Head of caudate nucleus (tissue), 42 donors: Measurements from ENCODE around the gene ZNF462.
"Not testable (repeated sequence)": the region's sequence is repeated elsewhere in the genome, so short reads cannot be mapped to it uniquely, and the experiment has no call there.

Experiments used
- DNase-seq, 42 donors: peaks; one replicate each; pipeline versions ENCODE4 v3.0.0 to v3.0.0-alpha.2; 2020 to 2021; ENCODE audit warnings: mixed read lengths in 7 of 42
- intact Hi-C: fragments of 100-400 bp; cut with DNase I; formaldehyde crosslinking; loops from one replicate; pipeline ENCODE4 v1.15.0; 2022

The ZNF462 gene, protein sequence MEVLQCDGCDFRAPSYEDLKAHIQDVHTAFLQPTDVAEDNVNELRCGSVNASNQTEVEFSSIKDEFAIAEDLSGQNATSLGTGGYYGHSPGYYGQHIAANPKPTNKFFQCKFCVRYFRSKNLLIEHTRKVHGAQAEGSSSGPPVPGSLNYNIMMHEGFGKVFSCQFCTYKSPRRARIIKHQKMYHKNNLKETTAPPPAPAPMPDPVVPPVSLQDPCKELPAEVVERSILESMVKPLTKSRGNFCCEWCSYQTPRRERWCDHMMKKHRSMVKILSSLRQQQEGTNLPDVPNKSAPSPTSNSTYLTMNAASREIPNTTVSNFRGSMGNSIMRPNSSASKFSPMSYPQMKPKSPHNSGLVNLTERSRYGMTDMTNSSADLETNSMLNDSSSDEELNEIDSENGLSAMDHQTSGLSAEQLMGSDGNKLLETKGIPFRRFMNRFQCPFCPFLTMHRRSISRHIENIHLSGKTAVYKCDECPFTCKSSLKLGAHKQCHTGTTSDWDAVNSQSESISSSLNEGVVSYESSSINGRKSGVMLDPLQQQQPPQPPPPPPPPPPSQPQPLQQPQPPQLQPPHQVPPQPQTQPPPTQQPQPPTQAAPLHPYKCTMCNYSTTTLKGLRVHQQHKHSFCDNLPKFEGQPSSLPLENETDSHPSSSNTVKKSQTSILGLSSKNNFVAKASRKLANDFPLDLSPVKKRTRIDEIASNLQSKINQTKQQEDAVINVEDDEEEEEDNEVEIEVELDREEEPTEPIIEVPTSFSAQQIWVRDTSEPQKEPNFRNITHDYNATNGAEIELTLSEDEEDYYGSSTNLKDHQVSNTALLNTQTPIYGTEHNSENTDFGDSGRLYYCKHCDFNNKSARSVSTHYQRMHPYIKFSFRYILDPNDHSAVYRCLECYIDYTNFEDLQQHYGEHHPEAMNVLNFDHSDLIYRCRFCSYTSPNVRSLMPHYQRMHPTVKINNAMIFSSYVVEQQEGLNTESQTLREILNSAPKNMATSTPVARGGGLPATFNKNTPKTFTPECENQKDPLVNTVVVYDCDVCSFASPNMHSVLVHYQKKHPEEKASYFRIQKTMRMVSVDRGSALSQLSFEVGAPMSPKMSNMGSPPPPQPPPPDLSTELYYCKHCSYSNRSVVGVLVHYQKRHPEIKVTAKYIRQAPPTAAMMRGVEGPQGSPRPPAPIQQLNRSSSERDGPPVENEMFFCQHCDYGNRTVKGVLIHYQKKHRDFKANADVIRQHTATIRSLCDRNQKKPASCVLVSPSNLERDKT (N-terminal part only)

GRCh38 chr9:106862821-106863720 is at the start of gene ZNF462:
ZNF462 (plus strand) TSS chr9:106863166; CDS start chr9:106923384, 60,218 bp downstream.
- DNase-seq, result peak; percentile 32 to 82 (median 60)
- intact Hi-C loops, result loop anchor here (10.0 kb wide), 1 partner anchor 578 kb away; no protein-coding TSS in a partner anchor

DNA sequence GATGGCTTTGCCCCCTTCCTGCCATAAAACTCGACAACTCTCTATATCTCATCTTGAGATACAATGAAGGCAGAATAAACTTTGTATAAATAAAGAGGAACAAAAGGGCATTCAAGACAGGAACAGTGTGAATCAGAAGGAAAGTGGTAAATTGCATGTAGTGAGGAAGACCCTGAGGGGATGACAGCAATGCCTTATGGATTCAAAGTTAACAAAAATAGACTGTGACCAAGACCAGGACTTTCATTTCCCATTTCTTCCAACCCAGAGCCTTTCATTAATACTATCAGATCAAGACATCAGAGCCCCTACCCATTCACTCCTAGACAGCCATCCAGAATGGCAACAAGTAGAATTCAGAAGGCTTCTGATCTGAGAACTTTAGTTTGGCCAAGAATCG is 46.4 kb upstream of the ZNF462 start:
- intact Hi-C loops, result no loop called here
- no peak for DNase-seq

GRCh38 chr9:106818034-106818433 is 44.9 kb upstream of the ZNF462 start:
- DNase-seq, result no peak
- intact Hi-C loops, result no loop called here

- DNase-seq, result no peak
- intact Hi-C loops, result no loop called here
These were observed 42.1 kb upstream of the ZNF462 start for GRCh38 chr9:106820866-106821265.

DNA sequence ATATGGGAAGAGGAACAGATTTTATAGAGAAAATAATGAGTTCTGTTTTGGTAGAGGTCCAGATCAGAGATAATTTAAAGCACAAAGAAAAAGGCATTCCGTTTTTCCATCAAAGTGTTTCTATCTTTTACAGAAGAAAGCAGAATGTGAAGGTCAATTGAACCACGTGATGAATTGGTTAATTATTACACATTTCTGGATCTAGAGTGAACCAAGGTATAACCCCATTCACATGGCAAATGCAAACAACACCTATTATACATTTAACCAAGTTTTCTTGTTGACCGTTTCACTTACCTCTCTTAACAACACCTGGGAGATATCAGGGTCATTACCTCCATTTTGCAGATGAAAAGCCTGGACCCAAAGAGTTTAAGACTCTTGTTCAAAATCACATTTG is 34.9 kb upstream of the ZNF462 start:
- DNase-seq, result no peak

DNA sequence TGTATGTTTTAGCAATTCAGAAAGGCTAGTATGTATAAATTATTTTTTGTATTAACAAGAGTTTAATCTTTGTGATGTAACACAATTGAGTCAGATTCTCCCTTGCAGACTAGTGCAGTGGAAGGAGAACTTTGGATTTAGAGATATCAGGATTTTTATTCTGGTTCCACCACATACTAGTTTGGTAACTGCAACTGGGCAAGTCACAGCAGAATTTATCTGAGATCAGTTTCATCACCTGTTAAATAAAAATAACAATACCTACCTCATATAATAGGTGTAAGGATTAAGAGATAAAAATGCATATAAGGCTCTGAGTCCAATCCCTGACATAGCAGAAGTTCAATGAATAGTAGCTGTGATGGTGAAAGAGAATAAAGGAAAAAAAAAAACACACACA is 34.0 kb upstream of the ZNF462 start:
- DNase-seq, result no peak
- intact Hi-C loops, result no loop called here

More for the DNA sequence above, 34.9 kb upstream of the ZNF462 start:
- intact Hi-C loops, result no loop called here

GRCh38 chr9:106829666-106830408 is 33.1 kb upstream of the ZNF462 start:
- no peak for DNase-seq
- intact Hi-C loops, result no loop called here

DNA sequence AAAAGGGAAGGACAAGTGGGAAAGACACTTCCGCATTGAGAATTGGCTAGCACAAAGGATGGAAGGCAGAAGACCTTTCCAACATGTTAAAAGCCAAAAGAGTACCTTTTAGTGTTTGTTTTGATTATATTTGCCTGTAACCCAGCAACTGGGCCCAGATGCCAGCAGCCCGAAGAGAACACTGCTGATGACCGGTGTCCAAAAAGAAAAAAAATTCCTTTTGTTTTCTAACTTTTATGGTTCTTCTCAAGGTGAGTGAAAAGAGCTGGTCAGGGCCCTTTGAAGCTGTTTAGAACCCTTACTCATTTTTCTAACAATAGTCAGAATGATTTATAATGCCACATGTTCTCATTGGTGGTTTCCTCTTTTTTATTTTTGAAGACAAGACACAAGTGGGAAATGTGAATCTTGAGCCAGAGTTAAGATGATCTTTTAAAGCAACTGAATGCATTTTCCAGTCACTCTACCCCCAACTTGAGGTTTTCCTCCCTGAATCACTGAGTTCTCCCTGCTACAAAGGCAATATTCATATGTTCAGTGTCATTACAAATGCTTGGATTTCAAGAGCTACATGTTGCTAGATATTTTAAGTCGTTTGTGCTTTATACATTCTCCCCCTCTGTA is 32.3 kb upstream of the ZNF462 start:
- intact Hi-C loops, result no loop called here
- DNase-seq, result no peak

GRCh38 chr9:106834888-106835287 is 28.1 kb upstream of the ZNF462 start:
- intact Hi-C loops, result no loop called here
- no peak for DNase-seq

- DNase-seq, result no peak
- intact Hi-C loops, result no loop called here
These were observed 27.1 kb upstream of the ZNF462 start for GRCh38 chr9:106835840-106836239.

GRCh38 chr9:106843371-106843770 is 19.6 kb upstream of the ZNF462 start:
- intact Hi-C loops, result no loop called here

DNA sequence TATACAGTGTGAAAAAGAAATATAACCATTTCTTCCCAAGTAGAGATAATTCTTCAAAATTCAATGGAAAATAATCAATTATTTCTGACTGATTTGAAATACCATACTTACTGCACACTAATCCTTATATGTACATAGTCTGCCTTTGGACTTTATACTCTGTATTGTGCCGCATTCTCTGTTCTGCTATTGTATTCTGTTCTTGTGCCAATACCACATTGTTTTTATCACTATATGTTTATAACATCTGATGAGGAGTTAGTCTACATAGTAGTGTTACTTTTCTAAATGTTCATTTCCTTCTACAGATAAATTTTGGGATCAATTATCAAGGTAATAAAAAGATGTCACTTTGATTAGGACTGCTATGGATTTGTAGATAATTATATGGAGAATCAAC is 16.7 kb upstream of the ZNF462 start:
- no peak for DNase-seq

More at GRCh38 chr9:106843371-106843770, 19.6 kb upstream of the ZNF462 start:
- DNase-seq, result no peak

GRCh38 chr9:106846857-106847256 is 16.1 kb upstream of the ZNF462 start:
- no peak for DNase-seq
- intact Hi-C loops, result no loop called here

More for the DNA sequence above, 16.7 kb upstream of the ZNF462 start:
- intact Hi-C loops, result no loop called here

DNA sequence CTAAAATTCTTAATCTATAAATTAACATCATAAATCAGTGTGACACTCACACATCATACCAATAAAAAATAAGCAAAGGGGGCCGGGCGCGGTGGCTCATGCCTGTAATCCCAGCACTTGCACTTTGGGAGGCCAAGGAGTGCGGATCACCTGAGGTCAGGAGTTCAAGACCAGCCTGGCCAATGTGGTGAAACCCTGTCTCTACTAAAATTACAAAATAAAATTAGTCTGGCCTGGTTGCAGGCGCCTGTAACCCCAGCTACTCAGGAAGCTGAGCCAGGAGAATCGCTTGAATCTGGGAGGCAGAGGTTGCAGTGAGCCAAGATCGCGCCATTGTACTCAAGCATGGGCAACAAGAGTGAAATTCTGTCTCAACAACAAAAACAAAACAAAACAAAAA is 11.3 kb upstream of the ZNF462 start:
- DNase-seq, intact Hi-C loops: not testable (repeated sequence)

DNA sequence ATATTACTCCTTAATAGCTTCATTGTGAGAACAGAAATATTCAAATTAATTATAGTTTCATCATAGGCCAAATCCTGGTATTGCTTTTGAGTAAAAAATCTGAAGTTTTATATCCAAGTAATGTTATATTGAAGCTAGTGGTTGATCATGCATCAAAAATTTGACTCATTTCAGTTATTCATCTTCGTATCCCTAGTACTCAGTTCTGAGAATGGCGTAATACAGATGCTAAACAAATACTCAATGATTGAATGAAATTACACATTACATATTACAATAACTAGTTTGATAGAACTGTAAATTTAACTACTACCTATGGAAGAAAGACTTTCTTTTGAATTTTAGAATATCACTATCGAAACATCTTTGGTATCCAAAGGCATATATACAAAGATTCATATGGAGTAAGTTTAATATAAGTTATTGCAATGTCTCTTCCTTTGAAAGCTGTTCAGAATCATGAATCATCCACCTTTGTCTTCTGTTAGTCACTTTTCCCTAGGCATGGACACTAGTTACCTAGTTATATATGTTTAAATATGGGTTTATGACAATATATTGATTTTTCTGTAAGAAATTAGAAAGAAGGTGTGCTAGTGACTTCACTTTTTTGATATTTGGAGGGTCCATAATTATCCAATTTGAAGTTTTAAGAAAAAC is 5.0 kb upstream of the ZNF462 start:
- DNase-seq, result no peak
- intact Hi-C loops, result no loop called here

DNA sequence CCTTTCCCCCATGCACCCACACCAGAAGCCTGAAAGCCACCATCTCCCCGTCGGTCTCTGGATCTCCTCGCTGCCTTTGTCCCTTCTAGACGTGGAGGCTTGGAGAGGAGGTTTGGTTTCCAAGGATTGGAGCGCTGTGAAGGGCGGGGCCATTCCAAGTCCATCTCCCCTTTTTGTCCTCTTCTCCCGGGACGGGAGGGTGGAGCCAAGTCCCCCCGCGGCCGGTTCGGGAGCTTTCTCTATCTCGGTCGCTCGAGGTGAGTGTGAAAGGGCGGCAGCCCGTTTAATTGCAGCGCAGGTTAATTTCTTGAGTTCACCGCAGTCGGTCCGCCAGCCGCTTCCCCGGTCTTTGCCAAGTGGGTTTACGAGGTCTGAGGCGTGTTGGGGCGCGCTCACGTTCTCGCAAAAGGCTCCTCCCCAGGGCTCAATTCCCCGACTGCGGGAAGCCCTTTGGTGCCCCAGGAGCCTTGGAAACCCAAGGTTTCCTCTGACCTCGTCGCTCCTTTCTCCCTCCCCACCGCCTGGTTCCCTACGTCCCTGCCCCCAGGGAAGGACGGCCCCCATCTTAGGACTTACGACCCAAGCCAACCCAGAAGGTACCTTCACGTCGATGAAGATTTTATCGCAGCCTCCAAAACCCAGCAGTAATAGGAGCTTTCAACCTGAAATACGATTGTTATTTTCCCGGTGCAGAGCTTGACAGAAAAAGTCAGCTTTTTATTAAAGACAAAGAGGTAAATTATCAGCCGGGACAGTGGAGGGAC is 2.8 kb upstream of the ZNF462 start:
- intact Hi-C loops, result loop anchor here (10.0 kb wide), 1 partner anchor 575 kb away; no protein-coding TSS in a partner anchor
- DNase-seq, result peak in 15 of 42 donors; percentile 8 to 49 (median 23)
